Keratinocyte (primary cell): Measurements from ENCODE around the gene NT5E. TPM values are rescaled to one million over a fixed set of nuclear protein-coding genes. Genes with fewer than 3 reads are reported as not detected.
A peak's percentile ranks its signal among the peaks of the same experiment; 100 is the strongest.

Experiments used
- DNase-seq: peaks from one replicate; pipeline ENCODE4 v3.0.0-alpha.2; 2011; ENCODE audit warnings: low read depth, missing footprints, low spot score
- FAIRE-seq: peaks from 2 replicates; lab custom pipeline; 2011; peaks lifted over from hg19 to GRCh38; lab: Jason Lieb, UNC
- H2AFZ ChIP-seq: 2 replicates; pipeline ENCODE4 v1.6.0; 2012; ENCODE audit warnings: low read length, control low read depth, inconsistent platforms; ENCODE audit not compliant: control insufficient read depth
- H3K27ac ChIP-seq: 2 replicates; pipeline ENCODE4 v1.5.1; 2011; ENCODE audit warnings: low read length; ENCODE audit not compliant: control insufficient read depth, insufficient read depth
- H3K27me3 ChIP-seq: 3 replicates; pipeline ENCODE4 v1.6.0; 2011; ENCODE audit warnings: low read length; ENCODE audit not compliant: control insufficient read depth, insufficient read depth; ENCODE audit errors: extremely low read depth
- H3K36me3 ChIP-seq, 2 experiments: 2 replicates in 1 of 2; 3 replicates in 1 of 2; pipeline ENCODE4 v1.5.1; 2011; ENCODE audit warnings: low read length in 2 of 2, mild to moderate bottlenecking in 1 of 2; ENCODE audit not compliant: control insufficient read depth in 2 of 2, insufficient read depth in 2 of 2; ENCODE audit errors: extremely low read depth in 1 of 2
- H3K4me1 ChIP-seq: 3 replicates; pipeline ENCODE4 v1.5.1; 2011; ENCODE audit warnings: low read length; ENCODE audit not compliant: control insufficient read depth, insufficient read depth; ENCODE audit errors: extremely low read depth
- H3K4me2 ChIP-seq: 3 replicates; pipeline ENCODE4 v1.6.0; 2011; ENCODE audit warnings: low read depth, low read length; ENCODE audit not compliant: control insufficient read depth, insufficient read depth; ENCODE audit errors: extremely low read depth
- H3K4me3 ChIP-seq, 3 experiments: fragments of 200-600 bp in 1 of 3; sonication (generic) in 1 of 3; 2 replicates in 2 of 3; 3 replicates in 1 of 3; pipeline ENCODE4 v1.5.1; 2011 to 2016; ENCODE audit warnings: low read length in 3 of 3, mild to moderate bottlenecking in 3 of 3, control low read depth in 2 of 3, inconsistent platforms in 1 of 3, low read depth in 1 of 3, mixed read lengths in 1 of 3, mixed run types in 1 of 3, moderate library complexity in 1 of 3; ENCODE audit not compliant: control insufficient read depth in 2 of 3, insufficient read depth in 2 of 3; ENCODE audit errors: extremely low read depth in 1 of 3
- H3K79me2 ChIP-seq: 2 replicates; pipeline ENCODE4 v1.6.0; 2012; ENCODE audit warnings: low read length; ENCODE audit not compliant: control insufficient read depth, insufficient read depth
- H3K9ac ChIP-seq: 3 replicates; pipeline ENCODE4 v1.6.0; 2011; ENCODE audit warnings: low read length; ENCODE audit not compliant: control insufficient read depth, insufficient read depth; ENCODE audit errors: extremely low read depth
- H3K9me1 ChIP-seq: 3 replicates; pipeline ENCODE4 v1.6.0; 2011; ENCODE audit warnings: low read length; ENCODE audit not compliant: control insufficient read depth, insufficient read depth; ENCODE audit errors: extremely low read depth
- H3K9me3 ChIP-seq: 2 replicates; pipeline ENCODE4 v1.5.1; 2012; ENCODE audit warnings: low read depth, low read length; ENCODE audit not compliant: control insufficient read depth
- H4K20me1 ChIP-seq: 3 replicates; pipeline ENCODE4 v1.6.0; 2011; ENCODE audit warnings: low read length; ENCODE audit not compliant: control insufficient read depth, insufficient read depth; ENCODE audit errors: extremely low read depth
- CTCF ChIP-seq, 3 experiments: IDR thresholded peaks in 1 of 3; conservative IDR thresholded peaks in 1 of 3; optimal IDR thresholded peaks in 1 of 3; 2 replicates in 2 of 3; 3 replicates in 1 of 3; pipeline versions ENCODE3 to v1.5.1; 2011; ENCODE audit warnings: low read length in 3 of 3, mild to moderate bottlenecking in 3 of 3, moderate library complexity in 2 of 3, control low read depth in 1 of 3, inconsistent platforms in 1 of 3; ENCODE audit not compliant: insufficient read depth in 2 of 3; ENCODE audit errors: extremely low read depth in 1 of 3
- EZH2 ChIP-seq: IDR thresholded peaks from one replicate; pipeline ENCODE4 v1.6.1; 2012; ENCODE audit warnings: inconsistent platforms, mild to moderate bottlenecking, low read length, moderate library complexity
- dilution Hi-C: fragments of 300-500 bp; cut with MboI; formaldehyde crosslinking; loops from one replicate; pipeline ENCODE4 v1.7.0; 2020; ENCODE audit warnings: low sequenced_read_pairs; ENCODE audit not compliant: extremely low pct_ligation_motif_present
- polyA plus RNA-seq, 5 experiments: library from polyadenylated mRNA; depleted of rRNA in 3 of 5; stranded (reverse) in 3 of 5; stranded (forward) in 1 of 5; unstranded in 1 of 5; fragments of >200 nt; gene quantifications; 1 replicate in 1 of 5; 2 replicates in 3 of 5; 3 replicates in 1 of 5; pipeline versions ENCODE4 v1.2.1 to v1.2.3, GENCODE V29; 2011 to 2012; ENCODE audit warnings: missing spikeins in 2 of 5, low read depth in 1 of 5, low replicate concordance in 1 of 5

The NT5E gene
- polyA plus RNA-seq, 1 donor (not counting 4 experiments of a cell fraction or from before 2014, with no cell fraction given) = 268 TPM

GRCh38 chr6:85429346-85429745 lies 20.5 kb upstream of the NT5E start:
- FAIRE-seq (peak; percentile 43), DNase-seq (no peak)

DNA sequence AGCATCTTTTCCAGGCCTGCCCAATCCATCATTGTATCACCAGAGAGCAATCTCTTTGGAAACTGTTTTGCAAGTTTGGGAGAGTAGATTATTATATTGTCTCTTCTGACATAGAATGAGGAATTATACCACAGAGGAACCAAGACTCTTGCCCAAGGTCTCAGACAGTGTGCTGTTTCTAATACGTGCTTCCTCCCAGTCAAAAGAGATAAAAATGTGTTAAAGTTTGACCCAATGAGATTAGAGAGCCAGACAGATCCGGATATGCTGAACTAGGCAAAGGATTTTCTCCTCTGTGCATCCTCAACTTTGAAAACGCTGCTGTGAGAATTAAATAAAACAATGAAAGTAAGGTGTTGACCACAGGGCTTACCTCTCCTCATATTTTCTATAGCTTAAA lies 18.6 kb upstream of the NT5E start:
- H3K27ac ChIP-seq = no peak overlapping the region
- H3K4me2 ChIP-seq = no peak overlapping the region
- no peak for DNase-seq
- H3K4me3 ChIP-seq = no peak overlapping the region
- no peaks in the 10 kb centered on the region for H4K20me1 ChIP-seq
- no peak overlapping the region for H3K9ac ChIP-seq
- no peaks in the 10 kb centered on the region for H3K27me3 ChIP-seq
- no peaks in the 10 kb centered on the region for H3K36me3 ChIP-seq
- TF ChIP-seq EZH2 (no peak), CTCF (optimal IDR thresholded peaks at IDR 0.05 in 1 of 3, IDR thresholded peaks at IDR 0.05 in 1 of 3, conservative IDR thresholded peaks at IDR 0.05 in 1 of 3; ENCODE audit: extremely low read depth in 1 of 3, insufficient read depth in 2 of 3, low read length in 3 of 3) (no peak)
- no peak for FAIRE-seq
- dilution Hi-C loops = no loop called here
- H3K79me2 ChIP-seq = no peaks in the 10 kb centered on the region
- no peaks in the 10 kb centered on the region for H3K9me3 ChIP-seq
- H2AFZ ChIP-seq = no peak overlapping the region
- no peaks in the 10 kb centered on the region for H3K9me1 ChIP-seq
- no peaks in the 10 kb centered on the region for H3K4me1 ChIP-seq

More at GRCh38 chr6:85429346-85429745, 20.5 kb upstream of the NT5E start:
- Histone ChIP-seq H3K4me1 (no peaks in the 10 kb centered on the region), H3K9ac (no peak overlapping the region), H3K27me3 (no peaks in the 10 kb centered on the region), H3K4me3 (no peak overlapping the region), H3K9me3 (no peaks in the 10 kb centered on the region), H3K4me2 (no peak overlapping the region), H3K36me3 (no peaks in the 10 kb centered on the region), H3K27ac (no peak overlapping the region), H2AFZ (no peak overlapping the region), H3K9me1 (no peaks in the 10 kb centered on the region), H3K79me2 (no peaks in the 10 kb centered on the region), H4K20me1 (no peaks in the 10 kb centered on the region)
- dilution Hi-C loops = no loop called here
- TF ChIP-seq EZH2 = no peak

DNA sequence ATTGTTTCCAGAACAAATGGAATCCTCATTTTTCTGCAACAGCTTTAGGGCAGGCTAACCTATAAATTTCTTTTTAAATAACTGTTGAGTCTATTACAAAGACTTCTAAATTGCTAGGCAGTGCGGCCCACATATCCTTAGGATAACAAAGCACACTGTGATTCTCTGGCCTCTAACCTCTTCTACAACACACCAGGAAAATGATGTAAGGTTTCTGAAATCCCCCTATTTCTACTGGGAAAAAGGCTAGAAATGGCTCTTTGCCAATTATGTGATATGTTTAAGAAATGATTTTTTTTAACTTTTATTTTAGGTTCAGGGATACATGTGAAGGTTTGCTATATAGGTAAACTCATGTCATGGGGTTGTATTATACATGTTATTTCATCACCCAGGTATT lies 17.3 kb upstream of the NT5E start:
- Histone ChIP-seq H3K9me3 (no peaks in the 10 kb centered on the region), H3K9ac (no peak overlapping the region), H3K79me2 (no peaks in the 10 kb centered on the region), H3K4me1 (no peaks in the 10 kb centered on the region), H4K20me1 (no peaks in the 10 kb centered on the region), H3K36me3 (no peaks in the 10 kb centered on the region), H3K27ac (no peak overlapping the region), H3K4me2 (no peak overlapping the region), H3K27me3 (no peaks in the 10 kb centered on the region), H3K9me1 (no peaks in the 10 kb centered on the region), H3K4me3 (no peak overlapping the region), H2AFZ (no peak overlapping the region)
- dilution Hi-C loops = no loop called here
- no peak for FAIRE-seq
- TF ChIP-seq EZH2 (no peak), CTCF (optimal IDR thresholded peaks at IDR 0.05 in 1 of 3, IDR thresholded peaks at IDR 0.05 in 1 of 3, conservative IDR thresholded peaks at IDR 0.05 in 1 of 3; ENCODE audit: extremely low read depth in 1 of 3, insufficient read depth in 2 of 3, low read length in 3 of 3) (no peak)
- DNase-seq = no peak
